ENCODE measurements around the gene ROM1.
"Not testable (repeated sequence)": the region's sequence is repeated elsewhere in the genome, so short reads cannot be mapped to it uniquely, and the experiment has no call there.

- not testable (repeated sequence) for TF ChIP-seq CTCF (IDR thresholded peaks at IDR 0.05; ENCODE audit: insufficient read depth, low read length); GABPA (IDR thresholded peaks at IDR 0.05; ENCODE audit: low read depth)
These were observed 27.7 kb upstream of the ROM1 start for GRCh38 chr11:62585356-62585755.

All from HL-60 (cell line).